IMR-90 (cell line): ENCODE measurements around the gene FAM227B. TPM values are rescaled to one million over a fixed set of nuclear protein-coding genes. Genes with fewer than 3 reads are reported as not detected.
A peak's percentile ranks its signal among the peaks of the same experiment; 100 is the strongest.

Experiments used
- ATAC-seq: fragments of 200-7000 bp; cut with Tn5 transposase; 2 replicates; pipeline ENCODE4 v1.9.1; 2020; ENCODE audit warnings: low read depth, mild to moderate bottlenecking, moderate library complexity
- BruUV-seq: library from RNA; stranded (reverse); fragments of 400-500 nt; replicated peaks from 2 replicates; lab custom pipeline; 2021; lab: Mats Ljungman, UMichigan
- CTCF ChIA-PET: fragments of 300-600 bp; formaldehyde crosslinking; extraction: SDS; loops from one replicate; lab custom pipeline; 2021; ENCODE audit warnings: antibody characterized with exemption; lab: Yijun Ruan, JAX
- POLR2A ChIA-PET: fragments of 300-600 bp; sonication (Branson Sonifier 250); formaldehyde crosslinking; loops from one replicate; lab custom pipeline; 2022; ENCODE audit warnings: antibody characterized with exemption; ENCODE audit not compliant: unreplicated experiment; lab: Charles Lee
- DNase-seq: peaks from one replicate; pipeline ENCODE4 v3.0.0; 2013
- H2AFZ ChIP-seq: replicated peaks from 2 replicates; pipeline ENCODE3; 2013; ENCODE audit warnings: low read length, mild to moderate bottlenecking; ENCODE audit not compliant: poor library complexity
- H2AK5ac ChIP-seq: 2 replicates; pipeline ENCODE4 v1.6.1; 2013; ENCODE audit warnings: low read depth, low read length, inconsistent platforms
- H2AK9ac ChIP-seq: replicated peaks from 2 replicates; pipeline ENCODE3; 2013; ENCODE audit warnings: mild to moderate bottlenecking, low read depth, low read length, moderate library complexity; ENCODE audit not compliant: poor library complexity
- H2BK120ac ChIP-seq: 2 replicates; pipeline ENCODE4 v1.6.1; 2013; ENCODE audit warnings: low read depth, low read length, inconsistent platforms
- H2BK15ac ChIP-seq: 3 replicates; pipeline ENCODE4 v1.6.1; 2013; ENCODE audit warnings: low read depth, low read length, inconsistent platforms
- H2BK20ac ChIP-seq: 2 replicates; pipeline ENCODE4 v1.6.1; 2013; ENCODE audit warnings: low read depth, mild to moderate bottlenecking, inconsistent platforms, low read length, moderate library complexity
- H2BK5ac ChIP-seq: 2 replicates; pipeline ENCODE4 v1.6.1; 2013; ENCODE audit warnings: mild to moderate bottlenecking, low read depth, low read length, inconsistent platforms; ENCODE audit not compliant: poor library complexity, severe bottlenecking
- H3K14ac ChIP-seq: replicated peaks from 2 replicates; pipeline ENCODE4 v1.6.1; 2013; ENCODE audit warnings: low read depth, low read length, inconsistent platforms
- H3K18ac ChIP-seq: 2 replicates; pipeline ENCODE4 v1.6.1; 2013; ENCODE audit warnings: low read depth, low read length, control low read depth
- H3K23ac ChIP-seq: 2 replicates; pipeline ENCODE4 v1.6.1; 2013; ENCODE audit warnings: low read depth, low read length, inconsistent platforms
- H3K27ac ChIP-seq: 2 replicates; pipeline ENCODE4 v1.5.1; 2013; ENCODE audit warnings: mild to moderate bottlenecking, control low read depth, low read length; ENCODE audit not compliant: insufficient read depth
- H3K27me3 ChIP-seq: 2 replicates; pipeline ENCODE4 v1.6.1; 2013; ENCODE audit warnings: low read length; ENCODE audit not compliant: control insufficient read depth, insufficient read depth
- H3K36me3 ChIP-seq: 2 replicates; pipeline ENCODE4 v1.6.1; 2013; ENCODE audit warnings: low read length, mixed read lengths; ENCODE audit not compliant: control insufficient read depth, insufficient read depth
- H3K4ac ChIP-seq: 2 replicates; pipeline ENCODE4 v1.6.1; 2013; ENCODE audit warnings: low read depth, low read length, inconsistent platforms
- H3K4me1 ChIP-seq: 2 replicates; pipeline ENCODE4 v1.6.1; 2013; ENCODE audit warnings: low read length, mixed read lengths; ENCODE audit not compliant: control insufficient read depth, insufficient read depth
- H3K4me2 ChIP-seq: 2 replicates; pipeline ENCODE4 v1.6.1; 2013; ENCODE audit warnings: low read depth, mild to moderate bottlenecking, control low read depth, low read length, moderate library complexity
- H3K4me3 ChIP-seq: 2 replicates; pipeline ENCODE4 v1.5.1; 2013; ENCODE audit warnings: low read depth, mild to moderate bottlenecking, control low read depth, low read length, moderate library complexity; ENCODE audit not compliant: insufficient read depth
- H3K56ac ChIP-seq: 2 replicates; pipeline ENCODE4 v1.6.1; 2013; ENCODE audit warnings: low read length, inconsistent platforms; ENCODE audit not compliant: insufficient read depth; ENCODE audit errors: extremely low read depth
- H3K79me1 ChIP-seq, 2 experiments: 2 replicates each; pipeline ENCODE4 v1.6.1; 2013; ENCODE audit warnings: low read length in 2 of 2, inconsistent platforms in 1 of 2, low read depth in 1 of 2
- H3K9ac ChIP-seq: 2 replicates; pipeline ENCODE4 v1.6.1; 2013; ENCODE audit warnings: low read depth, low read length, control low read depth
- H3K9me1 ChIP-seq: 2 replicates; pipeline ENCODE4 v1.6.1; 2013; ENCODE audit warnings: low read length, inconsistent platforms; ENCODE audit not compliant: insufficient read depth
- H3K9me3 ChIP-seq: 2 replicates; pipeline ENCODE4 v1.6.1; 2013; ENCODE audit warnings: low read length; ENCODE audit not compliant: control insufficient read depth, insufficient read depth
- H4K20me1 ChIP-seq: 2 replicates; pipeline ENCODE4 v1.6.1; 2013; ENCODE audit warnings: low read length, inconsistent platforms; ENCODE audit not compliant: insufficient read depth
- H4K5ac ChIP-seq: 2 replicates; pipeline ENCODE4 v1.6.1; 2013; ENCODE audit warnings: mild to moderate bottlenecking, low read depth, low read length, control low read depth
- H4K8ac ChIP-seq, 2 experiments: 2 replicates each; pipeline ENCODE4 v1.6.1; 2013; ENCODE audit warnings: low read depth in 2 of 2, low read length in 2 of 2, control low read depth in 1 of 2, inconsistent platforms in 1 of 2
- H4K91ac ChIP-seq: 2 replicates; pipeline ENCODE4 v1.6.1; 2013; ENCODE audit warnings: low read depth, low read length, inconsistent platforms; ENCODE audit not compliant: insufficient read depth
- BHLHE40 ChIP-seq: fragments of 150-350 bp; IDR thresholded peaks from 2 replicates; pipeline ENCODE4 v1.6.1; 2016; ENCODE audit warnings: mild to moderate bottlenecking, low read depth, low read length
- CEBPB ChIP-seq: IDR thresholded peaks from 2 replicates; pipeline ENCODE4 v1.6.1; 2012; ENCODE audit warnings: low read depth, low read length, improper control_type of control experiment
- FOS ChIP-seq: fragments of 150-350 bp; IDR thresholded peaks from 2 replicates; pipeline ENCODE4 v1.6.1; 2016; ENCODE audit warnings: low read depth, low read length
- MAFK ChIP-seq: IDR thresholded peaks from 2 replicates; pipeline ENCODE4 v1.6.1; 2012; ENCODE audit warnings: low read depth, low read length, improper control_type of control experiment
- MAZ ChIP-seq: IDR thresholded peaks from 2 replicates; pipeline ENCODE4 v1.6.1; 2012; ENCODE audit warnings: low read depth, mild to moderate bottlenecking, low read length, improper control_type of control experiment, moderate library complexity, borderline replicate concordance
- MXI1 ChIP-seq: IDR thresholded peaks from 2 replicates; pipeline ENCODE4 v1.6.1; 2012; ENCODE audit warnings: low read depth, mild to moderate bottlenecking, low read length, moderate library complexity, borderline replicate concordance
- NFE2L2 ChIP-seq: fragments of 150-350 bp; IDR thresholded peaks from 2 replicates; pipeline ENCODE4 v1.6.1; 2016; ENCODE audit warnings: low read depth, mild to moderate bottlenecking, low read length
- RAD21 ChIP-seq: IDR thresholded peaks from 2 replicates; pipeline ENCODE4 v1.6.1; 2012; ENCODE audit warnings: low read length, improper control_type of control experiment
- RCOR1 ChIP-seq: IDR thresholded peaks from 2 replicates; pipeline ENCODE4 v1.6.1; 2012; ENCODE audit warnings: mild to moderate bottlenecking, low read length, improper control_type of control experiment; ENCODE audit not compliant: insufficient replicate concordance
- SMC3 ChIP-seq: fragments of 150-350 bp; IDR thresholded peaks from 2 replicates; pipeline ENCODE4 v1.6.1; 2016; ENCODE audit warnings: low read depth, mild to moderate bottlenecking, antibody characterized with exemption, low read length, moderate library complexity
- WGBS, 2 experiments: methylation state at CpG; one replicate each; pipeline versions ENCODE4 v1.1.5 to v1.1.7; 2013; ENCODE audit warnings: missing lambda C conversion rate in 2 of 2; ENCODE audit not compliant: insufficient read length in 1 of 2; ENCODE audit errors: extremely low coverage in 2 of 2; 5-methylcytosine and 5-hydroxymethylcytosine counted together
- dilution Hi-C: fragments of 300-500 bp; cut with HindIII; formaldehyde crosslinking; loops from one replicate; pipeline ENCODE4 v1.14.3; 2018; ENCODE audit warnings: low sequenced_read_pairs; ENCODE audit not compliant: unreplicated experiment
- in situ Hi-C: fragments of 300-500 bp; cut with MboI; formaldehyde crosslinking; loops from 3 replicates; pipeline ENCODE4 v1.14.3; 2019; ENCODE audit warnings: low sequenced_read_pairs, inconsistent platforms, mixed read lengths
- intact Hi-C: fragments of 100-400 bp; cut with micrococcal nuclease; formaldehyde crosslinking; loops from 2 replicates; pipeline ENCODE4 v1.10.0; 2022
- polyA plus RNA-seq, 3 experiments: library from polyadenylated mRNA; depleted of rRNA; stranded (reverse); fragments of >200 nt; gene quantifications; 2 replicates each; pipeline ENCODE4 v1.2.3, GENCODE V29; 2012; ENCODE audit warnings: low replicate concordance in 1 of 3
- total RNA-seq: library from RNA; depleted of rRNA; stranded (reverse); fragments of >200 nt; gene quantifications from 2 replicates; pipeline ENCODE4 v1.2.3, GENCODE V29; 2012
- TF ChIP-seq, protein P1 (sequence below): fragments of 150-350 bp; IDR thresholded peaks from 2 replicates; pipeline ENCODE4 v1.6.1; 2016; ENCODE audit warnings: low read depth, mild to moderate bottlenecking, low read length, moderate library complexity, borderline replicate concordance
- TF ChIP-seq, protein P2 (sequence below): conservative IDR thresholded peaks from 2 replicates; pipeline ENCODE4 v1.5.1; 2012; ENCODE audit warnings: mild to moderate bottlenecking, low read depth, low read length, improper control_type of control experiment

The FAM227B gene
- total and polyA plus RNA-seq, 2 of the 4 experiments (the other 2 are of a cell fraction), result 1.8 to 3.0 TPM

DNA sequence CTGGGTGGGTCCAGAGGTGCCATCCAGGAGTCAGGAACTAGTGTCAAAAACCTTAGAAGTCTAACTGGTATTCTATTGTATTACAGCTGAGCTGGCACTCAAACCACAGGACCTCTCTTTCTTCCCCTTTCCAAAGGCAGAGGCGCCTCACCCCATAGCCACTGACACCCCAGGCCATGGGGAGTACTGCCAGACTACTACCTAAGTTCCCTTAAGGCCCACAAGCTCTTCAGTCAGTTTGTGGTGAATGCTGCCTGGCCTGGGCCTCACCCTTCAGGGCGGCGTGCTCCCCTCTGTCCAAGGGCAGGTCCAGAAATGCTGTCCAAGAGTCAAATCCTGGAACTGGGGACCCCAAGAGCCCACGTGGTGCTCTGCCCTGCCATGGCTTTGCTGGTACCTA lies 240.6 kb downstream of the FAM227B start:
- Histone ChIP-seq H3K79me1 (no peaks in the 10 kb centered on the region), H3K9me3 (no peaks in the 10 kb centered on the region), H3K23ac (no peak overlapping the region), H3K4me3 (no peak overlapping the region), H2AK5ac (no peak overlapping the region; the same call in 1 of the 2 replicates), H3K56ac (no peak overlapping the region), H2AFZ (no peak overlapping the region), H3K9me1 (no peaks in the 10 kb centered on the region; the same call in 1 of the 2 replicates), H4K5ac (peak overlapping the region; percentile 31; the same call in 1 of the 2 replicates), H3K27ac (no peak overlapping the region), H2BK20ac (no peak overlapping the region), H3K9ac (no peak overlapping the region), H4K8ac (no peak overlapping the region), H3K4me2 (no peak overlapping the region), H4K20me1 (no peaks in the 10 kb centered on the region), H3K18ac (no peak overlapping the region), H3K36me3 (no peaks in the 10 kb centered on the region), H2BK15ac (no peak overlapping the region), H3K4me1 (peaks cover 5% of the 10 kb centered on the region), H2BK5ac (no peak overlapping the region), H3K4ac (no peak overlapping the region), H3K27me3 (no peaks in the 10 kb centered on the region), H3K14ac (no peak overlapping the region), H2BK120ac (no peak overlapping the region; the same call in 1 of the 2 replicates), H2AK9ac (no peak overlapping the region), H4K91ac (no peak overlapping the region; the same call in 1 of the 2 replicates)
- POLR2A ChIA-PET, result no interaction called here
- DNase-seq (no peak), ATAC-seq (no peak)
- CTCF ChIA-PET, result no interaction called here
- intact Hi-C loops (no loop called here), in situ Hi-C loops (no loop called here), dilution Hi-C loops (no loop called here)
- BruUV-seq, result no TSS peak
- TF ChIP-seq, protein P1, sequence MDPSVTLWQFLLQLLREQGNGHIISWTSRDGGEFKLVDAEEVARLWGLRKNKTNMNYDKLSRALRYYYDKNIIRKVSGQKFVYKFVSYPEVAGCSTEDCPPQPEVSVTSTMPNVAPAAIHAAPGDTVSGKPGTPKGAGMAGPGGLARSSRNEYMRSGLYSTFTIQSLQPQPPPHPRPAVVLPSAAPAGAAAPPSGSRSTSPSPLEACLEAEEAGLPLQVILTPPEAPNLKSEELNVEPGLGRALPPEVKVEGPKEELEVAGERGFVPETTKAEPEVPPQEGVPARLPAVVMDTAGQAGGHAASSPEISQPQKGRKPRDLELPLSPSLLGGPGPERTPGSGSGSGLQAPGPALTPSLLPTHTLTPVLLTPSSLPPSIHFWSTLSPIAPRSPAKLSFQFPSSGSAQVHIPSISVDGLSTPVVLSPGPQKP, result no peak
- TF ChIP-seq BHLHE40 (no peak), NFE2L2 (no peak), RAD21 (no peak), SMC3 (no peak), RCOR1 (no peak), CEBPB (no peak), FOS (no peak), MXI1 (no peak), MAZ (no peak), MAFK (no peak)
- TF ChIP-seq, protein P2, sequence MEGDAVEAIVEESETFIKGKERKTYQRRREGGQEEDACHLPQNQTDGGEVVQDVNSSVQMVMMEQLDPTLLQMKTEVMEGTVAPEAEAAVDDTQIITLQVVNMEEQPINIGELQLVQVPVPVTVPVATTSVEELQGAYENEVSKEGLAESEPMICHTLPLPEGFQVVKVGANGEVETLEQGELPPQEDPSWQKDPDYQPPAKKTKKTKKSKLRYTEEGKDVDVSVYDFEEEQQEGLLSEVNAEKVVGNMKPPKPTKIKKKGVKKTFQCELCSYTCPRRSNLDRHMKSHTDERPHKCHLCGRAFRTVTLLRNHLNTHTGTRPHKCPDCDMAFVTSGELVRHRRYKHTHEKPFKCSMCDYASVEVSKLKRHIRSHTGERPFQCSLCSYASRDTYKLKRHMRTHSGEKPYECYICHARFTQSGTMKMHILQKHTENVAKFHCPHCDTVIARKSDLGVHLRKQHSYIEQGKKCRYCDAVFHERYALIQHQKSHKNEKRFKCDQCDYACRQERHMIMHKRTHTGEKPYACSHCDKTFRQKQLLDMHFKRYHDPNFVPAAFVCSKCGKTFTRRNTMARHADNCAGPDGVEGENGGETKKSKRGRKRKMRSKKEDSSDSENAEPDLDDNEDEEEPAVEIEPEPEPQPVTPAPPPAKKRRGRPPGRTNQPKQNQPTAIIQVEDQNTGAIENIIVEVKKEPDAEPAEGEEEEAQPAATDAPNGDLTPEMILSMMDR, result no peak
- WGBS, 2 experiments, result 100% methylated on average over 2 of the region's 4 CpGs; no CpG with 5 or more reads in 1 of the 2 experiments
